CD4-positive, alpha-beta T cell treated with Interferon gamma for 1 hour (primary cell): ENCODE measurements around the gene NR6A1.

Source experiments
- DNase-seq: peaks from one replicate; pipeline ENCODE4 v3.0.0-alpha.2; 2020

NR6A1 gene

GRCh38 chr9:124500028-124500795, 270.9 kb downstream of the NR6A1 start:
- DNase-seq, result no peak

GRCh38 chr9:124499216-124499615, 271.9 kb downstream of the NR6A1 start:
- no peak for DNase-seq

GRCh38 chr9:124498499-124499146, 272.5 kb downstream of the NR6A1 start:
- DNase-seq, result no peak

- no peak for DNase-seq
These were observed 273.1 kb downstream of the NR6A1 start for GRCh38 chr9:124498040-124498439.

GRCh38 chr9:124497441-124497840, 273.7 kb downstream of the NR6A1 start:
- no peak for DNase-seq

- no peak for DNase-seq
These were observed 274.6 kb downstream of the NR6A1 start for GRCh38 chr9:124496463-124496862.

- no peak for DNase-seq
These were observed 275.0 kb downstream of the NR6A1 start for GRCh38 chr9:124496075-124496449.

GRCh38 chr9:124495126-124496074, 275.7 kb downstream of the NR6A1 start:
- DNase-seq, result no peak

- no peak for DNase-seq
These were observed 277.2 kb downstream of the NR6A1 start for GRCh38 chr9:124493794-124494479.

- no peak for DNase-seq
These were observed 277.9 kb downstream of the NR6A1 start for GRCh38 chr9:124493218-124493617.

GRCh38 chr9:124492818-124493217, 278.3 kb downstream of the NR6A1 start:
- DNase-seq, result no peak

GRCh38 chr9:124491049-124491975, 279.8 kb downstream of the NR6A1 start:
- DNase-seq, result no peak

GRCh38 chr9:124490004-124490403, 281.1 kb downstream of the NR6A1 start:
- no peak for DNase-seq

GRCh38 chr9:124489222-124489621, 281.9 kb downstream of the NR6A1 start:
- DNase-seq, result no peak

- no peak for DNase-seq
These were observed 282.4 kb downstream of the NR6A1 start for GRCh38 chr9:124488641-124489210.

- DNase-seq, result no peak
These were observed 283.6 kb downstream of the NR6A1 start for GRCh38 chr9:124487260-124488182.

- no peak for DNase-seq
These were observed 284.3 kb downstream of the NR6A1 start for GRCh38 chr9:124486778-124487259.

GRCh38 chr9:124485936-124486335, 285.2 kb downstream of the NR6A1 start:
- DNase-seq, result no peak

GRCh38 chr9:124485201-124485600, 285.9 kb downstream of the NR6A1 start:
- DNase-seq, result no peak

- DNase-seq, result no peak
These were observed 287.6 kb downstream of the NR6A1 start for GRCh38 chr9:124483481-124483880.
